GM20431 (cell line): Measurements from ENCODE around the gene MOB3A.

Source experiments
- in situ Hi-C: fragments of 300-500 bp; cut with MseI, MboI; formaldehyde crosslinking; loops from one replicate; pipeline ENCODE4 v1.15.0; 2020; ENCODE audit warnings: low sequenced_read_pairs; ENCODE audit not compliant: unreplicated experiment

Gene MOB3A

GRCh38 chr19:2126879-2127518 is 30.9 kb upstream of the MOB3A start:
- in situ Hi-C loops: no loop called here

GRCh38 chr19:2123682-2124387 is 27.7 kb upstream of the MOB3A start:
- in situ Hi-C loops: no loop called here

DNA sequence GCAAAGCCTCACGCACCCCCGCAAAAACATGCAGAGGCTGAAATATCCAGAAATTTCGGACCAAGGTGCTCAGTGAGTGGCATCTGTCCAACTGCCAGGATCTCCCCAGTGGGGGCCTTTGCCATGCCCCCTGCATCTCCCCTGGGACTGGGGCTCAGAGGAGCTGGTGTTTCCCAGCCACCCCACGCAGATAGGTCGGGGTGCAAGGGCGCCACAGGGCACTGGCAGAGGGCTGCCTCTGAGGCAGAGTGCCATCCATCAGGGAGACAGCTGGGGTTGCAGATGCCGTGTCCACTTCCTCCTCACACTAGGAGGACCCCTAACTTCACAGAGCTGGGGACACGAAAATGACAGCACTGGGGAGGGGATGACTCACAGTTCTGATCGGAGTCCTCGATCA is 26.9 kb upstream of the MOB3A start:
- in situ Hi-C loops: no loop called here

GRCh38 chr19:2122251-2122650 is 26.1 kb upstream of the MOB3A start:
- in situ Hi-C loops: no loop called here

- in situ Hi-C loops: no loop called here
Measured at GRCh38 chr19:2121416-2122051, 25.4 kb upstream of the MOB3A start.

- in situ Hi-C loops: no loop called here
Measured at GRCh38 chr19:2120821-2121220, 24.7 kb upstream of the MOB3A start.

DNA sequence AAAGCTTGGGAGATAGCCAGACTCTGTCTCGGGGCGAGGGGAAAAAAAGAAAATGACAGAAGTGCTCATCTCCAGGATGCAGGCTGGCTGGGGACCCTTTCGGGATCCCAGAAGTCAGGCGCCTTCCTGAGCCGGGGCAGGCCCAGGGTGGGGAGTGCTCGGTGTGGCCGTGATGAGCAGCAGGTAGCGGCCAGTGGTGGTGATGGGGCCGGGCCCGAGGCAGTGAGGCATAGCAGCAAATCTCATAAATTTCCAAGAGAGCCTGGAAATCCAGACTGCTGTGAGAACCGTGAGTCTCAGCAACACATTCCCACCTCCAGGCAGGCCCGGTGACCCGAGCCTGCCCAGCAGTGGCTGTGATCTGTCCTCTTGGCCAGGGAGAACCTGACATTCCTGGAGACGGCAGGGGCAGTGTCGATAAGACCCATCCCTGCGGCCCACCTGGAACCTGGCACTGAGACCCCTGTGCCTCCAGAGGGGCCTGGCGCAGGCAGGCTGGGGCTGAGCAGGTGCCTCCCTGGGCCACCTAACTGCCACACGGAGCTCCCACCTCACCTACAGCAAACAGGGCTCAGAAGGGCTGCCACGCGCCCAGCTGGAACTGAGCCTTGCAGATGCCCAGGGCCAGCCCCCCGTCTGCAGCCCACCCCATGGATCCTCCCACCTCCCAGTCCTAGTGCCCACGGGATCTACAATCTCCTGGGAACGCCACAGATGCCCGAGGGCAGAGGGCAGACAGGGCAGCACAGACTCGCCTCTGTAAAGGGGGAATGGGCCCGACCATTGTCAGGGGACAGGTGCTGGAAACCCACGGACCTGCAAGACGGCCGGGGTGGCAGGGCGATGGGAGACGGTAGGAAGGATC is 24.0 kb upstream of the MOB3A start:
- in situ Hi-C loops: no loop called here

- in situ Hi-C loops: no loop called here
Measured at GRCh38 chr19:2118438-2118837, 22.3 kb upstream of the MOB3A start.

- in situ Hi-C loops: no loop called here
Measured at GRCh38 chr19:2117215-2117960, 21.3 kb upstream of the MOB3A start.

DNA sequence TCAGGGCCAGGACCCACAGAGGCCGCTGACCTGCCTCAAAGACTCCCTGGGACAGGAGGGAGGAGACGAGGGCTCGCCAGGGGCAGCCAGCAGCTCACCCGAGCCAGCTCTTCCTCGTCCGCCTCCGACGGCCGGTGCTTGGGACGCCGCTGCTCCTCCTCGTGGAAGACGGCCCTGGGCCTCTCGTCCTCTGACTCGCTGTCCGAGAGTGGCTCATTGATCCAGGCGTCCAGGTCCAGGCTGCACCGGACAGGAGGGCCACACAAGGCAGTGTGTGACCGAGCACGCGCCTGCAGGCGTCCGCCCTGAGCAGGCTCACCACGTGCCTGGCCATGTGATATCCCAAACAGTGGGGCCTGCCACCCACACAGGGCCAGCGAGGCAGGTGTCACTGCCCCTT is 20.4 kb upstream of the MOB3A start:
- in situ Hi-C loops: no loop called here

GRCh38 chr19:2115911-2116426 is 19.8 kb upstream of the MOB3A start:
- in situ Hi-C loops: no loop called here

GRCh38 chr19:2115324-2115723 is 19.2 kb upstream of the MOB3A start:
- in situ Hi-C loops: no loop called here

DNA sequence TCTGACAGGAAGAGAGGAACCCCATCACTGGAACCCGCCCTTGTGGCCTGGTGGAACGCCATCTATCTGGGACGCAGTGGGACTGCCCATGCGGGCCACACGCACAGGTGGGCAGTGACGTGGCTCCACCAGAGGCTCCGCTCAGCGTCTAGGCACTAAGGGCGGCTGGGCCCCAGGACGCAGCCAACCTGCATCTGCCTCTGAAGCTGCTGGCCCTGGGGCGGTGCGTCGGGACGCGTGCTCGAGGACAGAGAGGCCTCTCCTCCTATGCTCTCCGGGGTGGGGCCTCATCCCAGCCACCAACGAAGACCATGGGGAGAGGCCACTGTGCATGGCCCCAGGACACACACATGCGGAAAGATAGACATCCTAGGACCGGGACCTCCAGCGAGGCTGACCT is 18.7 kb upstream of the MOB3A start:
- in situ Hi-C loops: no loop called here

DNA sequence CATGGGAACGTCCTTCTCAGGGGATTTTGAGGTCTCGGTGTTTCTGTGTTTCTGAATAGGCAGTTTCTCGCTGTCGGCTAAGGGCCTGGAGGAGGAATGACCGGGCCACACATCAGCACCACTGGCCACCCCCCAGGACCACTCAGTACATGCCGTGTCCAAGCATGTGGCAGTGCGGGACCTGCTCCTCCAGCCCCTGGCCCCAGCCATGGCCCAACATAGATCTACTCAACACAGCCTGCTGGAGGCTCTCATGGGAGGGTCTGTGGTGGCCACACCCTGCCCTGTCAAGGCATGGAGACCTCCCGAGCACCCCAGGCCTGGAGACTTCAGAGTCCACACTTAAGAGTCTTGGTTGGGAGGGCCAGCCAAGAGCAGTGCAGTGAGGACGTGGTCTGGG is 18.1 kb upstream of the MOB3A start:
- in situ Hi-C loops: no loop called here

DNA sequence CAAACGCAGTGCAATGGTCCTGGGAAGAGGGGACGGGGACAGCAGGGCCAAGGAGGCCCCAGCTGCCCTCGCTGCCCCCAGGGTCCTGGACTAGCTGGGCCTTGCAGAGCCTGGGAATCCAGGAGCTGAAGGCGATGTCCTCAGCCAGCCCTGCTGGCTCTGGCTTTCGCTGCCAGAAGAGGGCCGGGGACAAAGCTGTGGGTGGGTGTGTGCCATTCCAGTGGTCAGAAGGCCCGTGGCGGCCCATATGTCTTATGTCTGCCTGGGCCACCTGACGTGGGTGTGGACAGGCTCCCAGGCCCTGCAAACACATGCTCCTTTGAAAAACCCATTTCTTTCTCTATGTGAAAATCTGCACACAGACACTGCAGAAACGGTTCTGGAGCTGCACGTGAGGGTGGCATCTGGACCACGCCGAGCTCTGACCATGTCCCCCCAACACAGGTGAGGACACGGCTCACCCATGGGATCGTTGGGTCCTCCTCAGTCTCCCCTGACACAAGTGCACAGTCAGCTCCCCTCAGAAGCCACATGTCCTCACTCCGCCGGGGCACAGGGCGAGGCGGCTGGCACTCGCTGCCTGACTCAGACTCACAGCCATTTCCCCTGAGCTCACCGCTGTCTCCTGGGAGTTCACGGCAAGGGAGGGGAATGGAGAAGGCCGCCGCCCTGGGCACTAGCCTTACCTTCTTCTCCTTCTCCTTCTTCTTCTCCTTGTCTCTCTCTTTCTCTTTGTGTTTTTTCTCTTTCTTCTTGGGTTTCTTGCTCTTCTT is 17.5 kb upstream of the MOB3A start:
- in situ Hi-C loops: no loop called here

GRCh38 chr19:2112516-2113320 is 16.6 kb upstream of the MOB3A start:
- in situ Hi-C loops: no loop called here

- in situ Hi-C loops: no loop called here
Measured at GRCh38 chr19:2111886-2112285, 15.8 kb upstream of the MOB3A start.

- in situ Hi-C loops: no loop called here
Measured at GRCh38 chr19:2111425-2111824, 15.3 kb upstream of the MOB3A start.
